ENCODE data around the gene CHST11.
"Not testable (repeated sequence)": the region's sequence is repeated elsewhere in the genome, so short reads cannot be mapped to it uniquely, and the experiment has no call there.

CHST11 gene

DNA sequence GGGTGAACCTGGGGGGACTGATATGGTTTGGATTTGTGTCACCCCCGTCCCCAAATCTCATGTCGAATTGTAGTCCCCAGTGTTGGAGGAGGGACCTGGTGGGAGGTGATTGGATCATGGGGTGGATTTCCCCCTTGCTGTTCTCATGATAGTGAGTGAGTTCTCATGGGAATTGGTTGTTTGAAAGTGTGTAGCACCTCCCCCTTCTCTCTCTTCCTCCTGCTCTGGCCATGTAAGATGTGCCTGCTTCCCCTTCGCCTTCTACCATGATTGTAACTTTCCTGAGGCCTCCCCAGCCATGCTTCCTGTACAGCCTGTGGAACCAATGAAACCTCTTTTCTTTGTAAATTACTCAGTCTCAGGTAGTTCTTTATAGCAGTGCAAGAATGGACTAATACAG, 156.6 kb downstream of the CHST11 start:
- H3K4me3 Mint-ChIP-seq = not testable (repeated sequence)

DNA sequence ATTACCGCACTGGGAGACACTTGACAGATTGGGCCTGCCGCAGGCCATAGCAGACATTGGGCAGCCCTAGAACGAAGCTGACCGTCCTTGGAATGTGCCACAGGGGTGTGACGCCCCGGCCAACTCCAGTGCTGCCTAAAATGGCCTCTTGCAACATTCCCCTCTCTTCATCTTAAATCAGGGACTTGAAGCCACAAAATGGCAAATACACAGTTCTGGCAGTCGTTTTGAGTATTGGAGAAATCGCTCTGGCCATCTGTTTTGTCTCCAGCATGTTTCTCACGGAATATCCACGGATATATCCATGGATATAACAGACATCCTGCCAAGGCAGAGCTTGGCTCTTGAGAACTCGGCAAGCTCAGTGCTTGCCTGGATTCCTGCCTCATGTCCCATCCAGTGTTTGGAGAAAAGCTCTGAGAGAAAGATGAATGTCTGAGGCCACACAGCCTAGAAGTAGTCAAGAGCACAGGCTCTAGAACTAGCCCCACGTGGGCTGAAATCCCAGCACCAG, 158.4 kb downstream of the CHST11 start:
- Mint-ChIP-seq H3K27me3 (no peaks in the 10 kb centered on the region), H3K36me3 (ENCODE audit: low read depth) (peaks cover 4% of the 10 kb centered on the region), H3K27ac (no peak overlapping the region), H3K4me1 (ENCODE audit: low read depth) (peaks cover 27% of the 10 kb centered on the region), H3K9me3 (no peaks in the 10 kb centered on the region), H3K4me3 (no peak overlapping the region)

More for the DNA sequence above, 156.6 kb downstream of the CHST11 start:
- not testable (repeated sequence) for H3K27me3 Mint-ChIP-seq; H3K9me3 Mint-ChIP-seq; H3K36me3 Mint-ChIP-seq (ENCODE audit: low read depth)
- Mint-ChIP-seq H3K27ac (peak overlapping the region; percentile 47), H3K4me1 (ENCODE audit: low read depth) (peaks cover 20% of the 10 kb centered on the region)

DNA sequence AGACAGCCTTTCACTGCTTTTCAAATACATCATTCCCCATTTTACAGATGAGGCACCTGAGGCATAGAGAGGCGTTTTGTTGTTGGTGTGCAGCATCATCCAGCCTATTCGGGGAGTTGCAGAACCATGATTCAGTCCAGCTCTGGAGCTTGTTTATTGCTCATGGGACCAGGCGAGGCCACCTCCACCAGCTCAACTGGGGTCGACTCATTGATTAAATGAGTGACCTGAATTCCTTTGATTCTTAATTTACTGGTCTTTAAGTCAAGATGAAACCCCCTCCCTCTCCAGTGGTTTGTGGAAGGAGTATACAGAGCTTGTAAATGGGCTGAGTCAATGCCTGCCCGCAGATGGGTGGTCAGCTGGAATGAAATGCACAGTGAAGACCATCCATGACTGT, 161.9 kb downstream of the CHST11 start:
- Mint-ChIP-seq H3K9me3 (no peaks in the 10 kb centered on the region), H3K27me3 (no peaks in the 10 kb centered on the region), H3K4me1 (ENCODE audit: low read depth) (peaks cover 20% of the 10 kb centered on the region), H3K27ac (no peak overlapping the region), H3K4me3 (no peak overlapping the region), H3K36me3 (ENCODE audit: low read depth) (peaks cover 4% of the 10 kb centered on the region)

GRCh38 chr12:104619305-104619704, 162.6 kb downstream of the CHST11 start:
- Mint-ChIP-seq H3K4me1 (ENCODE audit: low read depth) (peaks cover 24% of the 10 kb centered on the region), H3K27me3 (no peaks in the 10 kb centered on the region), H3K4me3 (no peak overlapping the region), H3K36me3 (ENCODE audit: low read depth) (peaks cover 8% of the 10 kb centered on the region), H3K9me3 (no peaks in the 10 kb centered on the region), H3K27ac (no peak overlapping the region)

DNA sequence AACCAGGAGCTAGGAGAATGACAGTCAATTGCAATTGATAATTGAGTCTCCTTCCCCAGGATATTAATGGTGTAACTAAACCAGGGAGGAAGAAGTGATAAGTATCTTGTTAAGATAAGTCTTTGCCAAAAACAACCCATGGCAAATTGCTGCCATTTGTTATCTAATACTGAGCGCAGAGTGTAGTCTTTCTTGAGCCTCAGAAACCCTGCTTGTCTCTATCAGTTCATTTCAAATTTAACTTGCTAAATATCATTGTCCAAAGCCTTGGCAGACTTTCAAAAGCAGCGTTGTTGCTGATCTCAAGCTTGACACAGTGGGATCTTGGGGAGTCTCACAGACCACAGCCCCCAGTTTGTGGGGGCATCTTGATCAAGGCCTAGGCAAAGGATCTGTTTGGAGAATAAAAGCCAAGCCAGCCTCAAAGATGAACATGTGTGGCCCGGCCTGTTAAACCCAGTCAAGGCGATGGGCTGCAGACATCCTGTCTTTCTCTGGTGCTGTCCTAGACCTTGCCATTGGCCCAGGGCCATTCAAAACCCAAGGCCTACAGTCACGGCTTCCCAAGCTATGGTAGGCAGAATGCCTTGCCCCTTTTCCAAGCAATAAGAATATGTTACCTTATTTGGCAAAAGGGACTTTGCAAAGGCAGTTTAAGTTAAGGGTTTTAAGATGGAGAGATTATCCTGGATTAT, 164.2 kb downstream of the CHST11 start:
- no peak overlapping the region for H3K4me3 Mint-ChIP-seq
- H3K27ac Mint-ChIP-seq = no peak overlapping the region
- no peaks in the 10 kb centered on the region for H3K27me3 Mint-ChIP-seq
- H3K36me3 Mint-ChIP-seq (ENCODE audit: low read depth) = peaks cover 8% of the 10 kb centered on the region
- H3K9me3 Mint-ChIP-seq = no peaks in the 10 kb centered on the region
- H3K4me1 Mint-ChIP-seq (ENCODE audit: low read depth) = peaks cover 24% of the 10 kb centered on the region

DNA sequence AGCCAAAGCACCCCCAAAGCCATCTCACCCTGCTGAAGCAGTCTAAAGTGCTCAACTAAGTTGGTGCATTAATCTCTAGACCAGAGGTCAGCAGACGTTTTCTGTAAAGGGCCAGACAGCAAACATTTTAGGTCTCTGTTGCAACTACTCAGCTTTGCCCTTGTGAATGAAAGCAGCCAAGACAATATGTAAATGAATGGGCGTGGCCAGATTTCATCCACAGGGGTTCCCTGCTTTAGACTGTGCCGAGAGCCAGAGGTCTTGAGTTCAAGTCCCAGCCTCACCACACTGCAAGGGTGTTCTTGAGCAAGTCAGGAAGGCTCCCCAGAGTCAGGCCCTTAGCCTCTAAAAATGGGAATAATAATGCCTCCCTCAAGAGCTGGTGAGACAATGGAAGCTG, 166.2 kb downstream of the CHST11 start:
- Mint-ChIP-seq H3K9me3 (no peaks in the 10 kb centered on the region), H3K27ac (no peak overlapping the region), H3K27me3 (no peaks in the 10 kb centered on the region), H3K36me3 (ENCODE audit: low read depth) (peaks cover 12% of the 10 kb centered on the region), H3K4me3 (no peak overlapping the region), H3K4me1 (ENCODE audit: low read depth) (peaks cover 24% of the 10 kb centered on the region)

DNA sequence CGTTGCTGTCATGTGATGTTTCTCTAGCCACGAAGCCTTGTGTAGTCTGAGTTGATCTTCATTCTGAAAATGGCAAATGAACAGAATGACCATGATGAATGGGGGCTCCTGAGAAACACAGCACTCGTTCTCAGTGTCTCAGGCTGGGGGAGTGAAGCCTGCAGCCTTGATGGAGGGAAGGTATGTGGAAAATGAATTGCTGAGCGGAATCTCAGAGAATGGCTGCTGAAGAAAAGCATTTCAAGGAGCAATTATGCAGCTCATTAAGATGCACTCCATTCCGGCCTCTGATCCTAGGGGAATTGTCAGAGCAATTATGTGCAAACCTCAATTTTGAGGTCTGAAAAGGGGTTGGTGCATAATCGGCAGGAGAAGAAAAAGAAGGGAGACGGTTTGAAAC, 167.1 kb downstream of the CHST11 start:
- Mint-ChIP-seq H3K27ac (no peak overlapping the region), H3K27me3 (no peaks in the 10 kb centered on the region), H3K36me3 (ENCODE audit: low read depth) (peaks cover 12% of the 10 kb centered on the region), H3K4me3 (no peak overlapping the region), H3K4me1 (ENCODE audit: low read depth) (peaks cover 20% of the 10 kb centered on the region), H3K9me3 (no peaks in the 10 kb centered on the region)

- peaks cover 8% of the 10 kb centered on the region for H3K36me3 Mint-ChIP-seq (ENCODE audit: low read depth)
- no peak overlapping the region for H3K27ac Mint-ChIP-seq
- H3K4me1 Mint-ChIP-seq (ENCODE audit: low read depth) = peaks cover 17% of the 10 kb centered on the region
- no peak overlapping the region for H3K4me3 Mint-ChIP-seq
- no peaks in the 10 kb centered on the region for H3K27me3 Mint-ChIP-seq
- no peaks in the 10 kb centered on the region for H3K9me3 Mint-ChIP-seq
These were observed 167.8 kb downstream of the CHST11 start for GRCh38 chr12:104624529-104624928.

GRCh38 chr12:104626069-104626837, 169.5 kb downstream of the CHST11 start:
- Mint-ChIP-seq H3K27me3 (no peaks in the 10 kb centered on the region), H3K27ac (no peak overlapping the region), H3K36me3 (ENCODE audit: low read depth) (peaks cover 8% of the 10 kb centered on the region), H3K9me3 (no peaks in the 10 kb centered on the region), H3K4me3 (no peak overlapping the region), H3K4me1 (ENCODE audit: low read depth) (peaks cover 14% of the 10 kb centered on the region)

- H3K4me1 Mint-ChIP-seq (ENCODE audit: low read depth) = peaks cover 19% of the 10 kb centered on the region
- H3K27me3 Mint-ChIP-seq = no peaks in the 10 kb centered on the region
- peaks cover 8% of the 10 kb centered on the region for H3K36me3 Mint-ChIP-seq (ENCODE audit: low read depth)
- no peak overlapping the region for H3K4me3 Mint-ChIP-seq
- H3K9me3 Mint-ChIP-seq = no peaks in the 10 kb centered on the region
- no peak overlapping the region for H3K27ac Mint-ChIP-seq
These were observed 170.7 kb downstream of the CHST11 start for GRCh38 chr12:104627231-104627989.

GRCh38 chr12:104627990-104628830, 171.5 kb downstream of the CHST11 start:
- H3K27me3 Mint-ChIP-seq = no peaks in the 10 kb centered on the region
- peaks cover 20% of the 10 kb centered on the region for H3K4me1 Mint-ChIP-seq (ENCODE audit: low read depth)
- H3K27ac Mint-ChIP-seq = no peak overlapping the region
- H3K36me3 Mint-ChIP-seq (ENCODE audit: low read depth) = peaks cover 8% of the 10 kb centered on the region
- H3K4me3 Mint-ChIP-seq = no peak overlapping the region
- no peaks in the 10 kb centered on the region for H3K9me3 Mint-ChIP-seq

DNA sequence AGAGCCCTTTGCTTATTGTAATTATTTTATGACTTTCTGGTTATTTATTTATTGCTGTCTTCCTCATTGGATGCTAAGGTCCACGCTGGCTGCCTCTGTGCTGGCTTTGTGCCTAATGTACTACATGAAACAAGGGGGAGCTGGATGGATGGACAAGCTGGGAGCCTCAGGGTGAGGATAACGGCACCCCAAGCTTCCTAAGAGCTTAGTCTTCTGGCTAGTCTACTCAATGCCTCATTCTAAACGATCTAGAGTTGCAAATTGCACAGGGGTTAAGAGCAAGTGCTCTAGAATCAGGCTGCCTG, 172.0 kb downstream of the CHST11 start:
- no peaks in the 10 kb centered on the region for H3K9me3 Mint-ChIP-seq
- no peaks in the 10 kb centered on the region for H3K27me3 Mint-ChIP-seq
- peaks cover 17% of the 10 kb centered on the region for H3K4me1 Mint-ChIP-seq (ENCODE audit: low read depth)
- no peak overlapping the region for H3K4me3 Mint-ChIP-seq
- peaks cover 10% of the 10 kb centered on the region for H3K36me3 Mint-ChIP-seq (ENCODE audit: low read depth)
- H3K27ac Mint-ChIP-seq = no peak overlapping the region

GRCh38 chr12:104630230-104630670, 173.5 kb downstream of the CHST11 start:
- H3K4me3 Mint-ChIP-seq = no peak overlapping the region
- H3K27me3 Mint-ChIP-seq = no peaks in the 10 kb centered on the region
- no peak overlapping the region for H3K27ac Mint-ChIP-seq

DNA sequence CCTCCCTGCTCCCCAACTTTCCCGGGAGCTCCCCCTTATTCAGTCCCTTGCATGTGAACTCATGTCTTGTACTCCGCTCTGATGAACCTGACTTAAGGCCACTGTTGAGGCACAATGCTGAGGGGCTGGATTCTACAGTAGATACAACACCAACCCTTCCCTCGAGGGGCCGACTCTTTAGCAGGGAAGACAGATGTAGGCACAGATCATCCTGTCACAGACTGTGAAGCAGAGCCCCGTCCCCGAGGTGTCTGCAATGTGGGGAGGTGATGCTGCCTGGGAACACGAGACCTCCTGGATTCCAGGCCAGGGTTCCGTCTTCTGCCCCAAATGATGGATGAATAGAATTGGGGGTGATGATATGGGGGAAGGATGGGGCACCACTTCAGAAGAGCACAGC, 175.1 kb downstream of the CHST11 start:
- no peaks in the 10 kb centered on the region for H3K9me3 Mint-ChIP-seq
- H3K27me3 Mint-ChIP-seq = no peaks in the 10 kb centered on the region
- no peak overlapping the region for H3K27ac Mint-ChIP-seq
- peaks cover 11% of the 10 kb centered on the region for H3K36me3 Mint-ChIP-seq (ENCODE audit: low read depth)
- peaks cover 26% of the 10 kb centered on the region for H3K4me1 Mint-ChIP-seq (ENCODE audit: low read depth)
- H3K4me3 Mint-ChIP-seq = no peak overlapping the region

More at GRCh38 chr12:104630230-104630670, 173.5 kb downstream of the CHST11 start:
- H3K9me3 Mint-ChIP-seq = no peaks in the 10 kb centered on the region
- H3K4me1 Mint-ChIP-seq (ENCODE audit: low read depth) = peaks cover 17% of the 10 kb centered on the region
- peaks cover 13% of the 10 kb centered on the region for H3K36me3 Mint-ChIP-seq (ENCODE audit: low read depth)
